ENCODE data around the gene GFOD2.

GFOD2 gene

GRCh38 chr16:67685388-67686112 lies 33.6 kb downstream of the GFOD2 start:
- H3K27ac ChIP-seq: no peak overlapping the region
- TF ChIP-seq, protein P1, sequence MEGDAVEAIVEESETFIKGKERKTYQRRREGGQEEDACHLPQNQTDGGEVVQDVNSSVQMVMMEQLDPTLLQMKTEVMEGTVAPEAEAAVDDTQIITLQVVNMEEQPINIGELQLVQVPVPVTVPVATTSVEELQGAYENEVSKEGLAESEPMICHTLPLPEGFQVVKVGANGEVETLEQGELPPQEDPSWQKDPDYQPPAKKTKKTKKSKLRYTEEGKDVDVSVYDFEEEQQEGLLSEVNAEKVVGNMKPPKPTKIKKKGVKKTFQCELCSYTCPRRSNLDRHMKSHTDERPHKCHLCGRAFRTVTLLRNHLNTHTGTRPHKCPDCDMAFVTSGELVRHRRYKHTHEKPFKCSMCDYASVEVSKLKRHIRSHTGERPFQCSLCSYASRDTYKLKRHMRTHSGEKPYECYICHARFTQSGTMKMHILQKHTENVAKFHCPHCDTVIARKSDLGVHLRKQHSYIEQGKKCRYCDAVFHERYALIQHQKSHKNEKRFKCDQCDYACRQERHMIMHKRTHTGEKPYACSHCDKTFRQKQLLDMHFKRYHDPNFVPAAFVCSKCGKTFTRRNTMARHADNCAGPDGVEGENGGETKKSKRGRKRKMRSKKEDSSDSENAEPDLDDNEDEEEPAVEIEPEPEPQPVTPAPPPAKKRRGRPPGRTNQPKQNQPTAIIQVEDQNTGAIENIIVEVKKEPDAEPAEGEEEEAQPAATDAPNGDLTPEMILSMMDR (conservative IDR thresholded peaks at IDR 0.05): no peak

DNA sequence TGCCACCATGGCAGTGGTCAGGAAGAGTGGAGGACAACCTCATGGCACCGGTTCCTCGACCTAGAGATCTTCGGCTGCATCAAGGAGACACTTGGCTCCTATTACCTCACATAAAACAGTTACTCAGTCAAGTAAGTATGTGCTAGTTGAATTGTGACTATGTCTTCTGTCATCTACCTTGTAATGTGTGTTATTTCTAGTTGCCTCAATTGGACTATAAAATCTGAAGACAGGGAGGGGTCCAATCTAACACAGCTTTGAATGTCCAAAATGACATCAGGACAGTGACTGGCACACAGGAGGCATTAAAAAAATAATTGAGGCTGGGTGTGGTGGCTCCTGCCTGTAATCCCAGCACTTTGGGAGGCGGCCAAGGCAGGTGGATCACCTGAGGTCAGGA lies 35.3 kb downstream of the GFOD2 start:
- TF ChIP-seq, protein P1 (conservative IDR thresholded peaks at IDR 0.05): no peak
- H3K27ac ChIP-seq: no peak overlapping the region

GRCh38 chr16:67679935-67680897 lies 38.9 kb downstream of the GFOD2 start:
- H3K27ac ChIP-seq: no peak overlapping the region
- TF ChIP-seq, protein P1 (conservative IDR thresholded peaks at IDR 0.05): no peak

DNA sequence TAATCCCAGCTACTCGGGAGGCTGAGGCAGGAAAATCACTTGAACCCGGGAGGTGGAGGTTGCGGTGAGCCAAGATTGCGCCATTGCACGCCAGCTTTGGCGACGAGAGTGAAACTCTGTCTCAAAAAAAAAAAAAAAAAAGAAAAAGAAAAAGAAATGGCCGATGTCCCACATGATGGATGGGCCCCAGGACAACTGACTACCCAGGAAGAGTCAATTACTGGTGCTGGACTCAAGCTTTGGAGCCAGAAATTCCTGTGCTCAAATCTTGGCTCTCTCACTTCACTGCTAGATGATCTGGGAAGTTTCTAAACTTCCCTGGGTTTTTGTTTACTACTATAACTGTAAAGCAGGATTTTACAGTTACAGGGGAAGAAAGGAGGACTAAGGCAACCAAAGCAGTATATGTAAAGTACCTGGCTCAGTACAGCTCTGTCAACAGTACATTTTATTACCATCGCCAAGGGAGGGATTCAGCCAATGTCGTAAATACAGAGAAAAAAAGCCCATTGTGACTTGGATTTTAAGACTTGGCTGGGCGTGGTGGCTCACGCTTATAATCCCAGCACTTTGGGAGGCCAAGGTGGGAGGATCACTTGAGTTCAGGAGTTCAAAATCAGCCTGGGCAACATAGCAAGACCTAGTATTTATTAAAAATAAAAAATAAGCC lies 40.6 kb downstream of the GFOD2 start:
- TF ChIP-seq, protein P1 (conservative IDR thresholded peaks at IDR 0.05): no peak
- peak overlapping the region; percentile 58 for H3K27ac ChIP-seq

DNA sequence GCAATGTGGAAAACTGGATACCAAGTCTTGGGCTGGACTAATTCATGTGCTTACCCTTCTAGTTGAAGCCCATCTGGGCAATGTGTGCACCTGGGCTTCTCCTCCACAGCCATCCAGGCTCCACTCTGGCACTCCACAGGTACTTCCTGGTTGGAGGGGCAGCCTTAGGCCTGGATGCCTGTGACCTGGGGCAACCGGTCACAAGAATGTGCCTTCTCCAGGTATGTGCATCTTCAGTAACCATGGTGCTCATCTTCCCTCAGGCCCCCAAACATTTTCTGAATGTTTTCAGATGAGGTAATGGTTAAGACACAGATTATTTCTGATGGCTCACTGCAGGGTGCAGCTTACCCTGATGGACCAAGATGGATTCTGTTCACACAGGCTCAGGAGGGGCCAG lies 41.4 kb downstream of the GFOD2 start:
- TF ChIP-seq, protein P1 (conservative IDR thresholded peaks at IDR 0.05): no peak
- H3K27ac ChIP-seq: peak overlapping the region; percentile 58

GRCh38 chr16:67676939-67677338 lies 42.2 kb downstream of the GFOD2 start:
- TF ChIP-seq, protein P1 (conservative IDR thresholded peaks at IDR 0.05): no peak
- H3K27ac ChIP-seq: peak overlapping the region; percentile 58

- TF ChIP-seq, protein P1 (conservative IDR thresholded peaks at IDR 0.05): peak; percentile 20; the same call in 1 of the 2 replicates
- H3K27ac ChIP-seq: peak overlapping the region; percentile 58
Measured at GRCh38 chr16:67676516-67676915, 42.6 kb downstream of the GFOD2 start.

Measured in VCaP (cell line).